K562 (cell line): Measurements from ENCODE around the gene PRRC2A. TPM values are rescaled to one million over a fixed set of nuclear protein-coding genes. Genes with fewer than 3 reads are reported as not detected.

Experiments used
- ATAC-seq: fragments of 200-7000 bp; cut with Tn5 transposase; 3 replicates; pipeline ENCODE4 v1.9.1; 2020; ENCODE audit warnings: moderate library complexity
- BruUV-seq: library from RNA; stranded (reverse); fragments of 400-500 nt; replicated peaks from 2 replicates; lab custom pipeline; 2021; lab: Mats Ljungman, UMichigan
- CTCF ChIA-PET: fragments of 300-600 bp; formaldehyde crosslinking; extraction: SDS; loops from one replicate; lab custom pipeline; 2021; ENCODE audit warnings: low intra/inter-chr PET ratio; lab: Yijun Ruan, JAX
- POLR2A ChIA-PET: fragments of 300-600, 350-650 bp; sonication (Branson Sonifier 250); formaldehyde crosslinking; extraction: SDS; loops from one replicate; lab custom pipeline; 2021; ENCODE audit warnings: antibody characterized with exemption, inconsistent platforms; lab: Yijun Ruan, JAX
- DNase-seq, 4 experiments: peaks; one replicate each; pipeline versions ENCODE4 v3.0.0 to v3.0.0-alpha.2; 2011 to 2018; ENCODE audit warnings: low spot score in 3 of 4, mixed read lengths in 3 of 4; ENCODE audit errors: extremely low read depth in 1 of 4
- FAIRE-seq: peaks from 2 replicates; lab custom pipeline; 2011; peaks lifted over from hg19 to GRCh38; lab: Jason Lieb, UNC
- H2AFZ ChIP-seq: 2 replicates; pipeline ENCODE4 v1.6.0; 2011; ENCODE audit warnings: low read depth, low read length, control low read depth, inconsistent platforms
- H3K27ac ChIP-seq: fragments of 200-600 bp; 3 replicates; pipeline ENCODE4 v1.8.0; 2011; ENCODE audit warnings: low read depth, mild to moderate bottlenecking, control low read depth, inconsistent platforms, low read length, moderate library complexity, mixed read lengths; ENCODE audit errors: extremely low read depth
- H3K27me3 ChIP-seq, 2 experiments: fragments of 300-600 bp in 1 of 2; 2 replicates in 1 of 2; 3 replicates in 1 of 2; pipeline versions ENCODE4 v1.6.0 to v1.8.0; 2011; ENCODE audit warnings: inconsistent platforms in 2 of 2, low read length in 2 of 2, mild to moderate bottlenecking in 1 of 2, mixed read lengths in 1 of 2, moderate library complexity in 1 of 2; ENCODE audit not compliant: control insufficient read depth in 2 of 2, insufficient read depth in 2 of 2
- H3K36me3 ChIP-seq: fragments of 300-600 bp; 3 replicates; pipeline ENCODE4 v1.8.0; 2011; ENCODE audit warnings: mild to moderate bottlenecking, low read length, inconsistent platforms; ENCODE audit not compliant: control insufficient read depth, insufficient read depth
- H3K4me1 ChIP-seq, 2 experiments: fragments of 200-600 bp in 1 of 2; replicated peaks in 1 of 2; 2 replicates in 1 of 2; 3 replicates in 1 of 2; pipeline versions ENCODE4 v1.5.1 to v1.8.0; 2011; ENCODE audit warnings: inconsistent platforms in 2 of 2, low read length in 2 of 2, mild to moderate bottlenecking in 1 of 2, mixed read lengths in 1 of 2, moderate library complexity in 1 of 2; ENCODE audit not compliant: control insufficient read depth in 2 of 2, insufficient read depth in 2 of 2
- H3K4me2 ChIP-seq: 2 replicates; pipeline ENCODE4 v1.6.1; 2011; ENCODE audit warnings: low read length, control low read depth, inconsistent platforms, mixed read lengths; ENCODE audit not compliant: insufficient read depth
- H3K4me3 ChIP-seq: fragments of 200-600 bp; sonication (generic), shearing (Covaris generic); 2 replicates; pipeline ENCODE4 v1.5.1; 2016; ENCODE audit warnings: control low read depth, inconsistent platforms
- H3K79me2 ChIP-seq: fragments of 200-600 bp; 3 replicates; pipeline ENCODE4 v1.8.0; 2011; ENCODE audit warnings: low read length, inconsistent platforms; ENCODE audit not compliant: control insufficient read depth, insufficient read depth
- H3K9ac ChIP-seq, 2 experiments: 2 replicates each; pipeline versions ENCODE4 v1.6.0 to v1.6.1; 2011; ENCODE audit warnings: low read depth in 2 of 2, low read length in 2 of 2, control low read depth in 1 of 2, inconsistent platforms in 1 of 2, mild to moderate bottlenecking in 1 of 2, mixed read lengths in 1 of 2; ENCODE audit not compliant: insufficient read depth in 1 of 2
- H3K9me1 ChIP-seq: one replicate; pipeline ENCODE4 v1.6.0; 2011; ENCODE audit warnings: inconsistent platforms, mild to moderate bottlenecking, low read length, moderate library complexity; ENCODE audit not compliant: control insufficient read depth, insufficient read depth
- H3K9me3 ChIP-seq: replicated peaks from 2 replicates; pipeline ENCODE4 v1.5.1; 2011; ENCODE audit warnings: low read depth, low read length, inconsistent platforms; ENCODE audit not compliant: control insufficient read depth, insufficient read depth
- H4K20me1 ChIP-seq: replicated peaks from 2 replicates; pipeline ENCODE4 v1.6.1; 2011; ENCODE audit warnings: low read length, inconsistent platforms, mixed read lengths; ENCODE audit not compliant: control insufficient read depth, insufficient read depth
- BRD9 ChIP-seq: fragments of 450-650 bp; IDR thresholded peaks from 2 replicates; pipeline ENCODE4 v1.6.1; 2018; ENCODE audit warnings: low read depth; ENCODE audit not compliant: partially characterized antibody
- DEAF1 ChIP-seq: fragments of 450-650 bp; formaldehyde crosslinking; IDR thresholded peaks from 2 replicates; pipeline ENCODE4 v1.4.0; 2020; ENCODE audit warnings: mild to moderate bottlenecking, moderate library complexity
- E2F6 ChIP-seq, 2 experiments: IDR thresholded peaks; 2 replicates each; pipeline ENCODE4 v1.6.1; 2011; ENCODE audit warnings: borderline replicate concordance in 1 of 2, control low read depth in 1 of 2, low read depth in 1 of 2, low read length in 1 of 2, mild to moderate bottlenecking in 1 of 2, mixed read lengths in 1 of 2, moderate library complexity in 1 of 2; ENCODE audit not compliant: insufficient read depth in 1 of 2, insufficient read length in 1 of 2, poor library complexity in 1 of 2, severe bottlenecking in 1 of 2; ENCODE audit errors: extremely low read depth in 1 of 2
- ESRRB ChIP-seq: fragments of 250-450 bp; sonication (Bioruptor Pico); IDR thresholded peaks from 2 replicates; pipeline ENCODE4 v1.5.0; 2020; ENCODE audit warnings: mild to moderate bottlenecking, moderate library complexity, borderline replicate concordance
- FOXJ3 ChIP-seq: sonication (generic); formaldehyde crosslinking; IDR thresholded peaks from 2 replicates; pipeline ENCODE4 v1.4.0; 2020; ENCODE audit warnings: mild to moderate bottlenecking, missing genetic modification reagents
- JUN ChIP-seq, 2 experiments: sonication (generic) in 1 of 2; formaldehyde crosslinking in 1 of 2; IDR thresholded peaks; 2 replicates each; pipeline versions ENCODE4 v1.6.1 to v1.8.0; 2012 to 2022; ENCODE audit warnings: borderline replicate concordance in 2 of 2, mild to moderate bottlenecking in 2 of 2, improper control_type of control experiment in 1 of 2, low read depth in 1 of 2, low read length in 1 of 2, missing genetic modification reagents in 1 of 2
- NCOA6 ChIP-seq: fragments of 450-650 bp; IDR thresholded peaks from 2 replicates; pipeline ENCODE4 v1.6.1; 2017; ENCODE audit warnings: mild to moderate bottlenecking
- NFATC3 ChIP-seq: fragments of 450-650 bp; IDR thresholded peaks from 2 replicates; pipeline ENCODE4 v1.6.1; 2017; ENCODE audit warnings: mild to moderate bottlenecking
- NFYB ChIP-seq: IDR thresholded peaks from 2 replicates; pipeline ENCODE4 v1.6.1; 2011; ENCODE audit warnings: mild to moderate bottlenecking, moderate library complexity; ENCODE audit not compliant: insufficient read length; ENCODE audit errors: extremely low read depth
- NR0B1 ChIP-seq: fragments of 450-650 bp; IDR thresholded peaks from one replicate; pipeline ENCODE4 v1.6.1; 2018; ENCODE audit warnings: mild to moderate bottlenecking, moderate library complexity; ENCODE audit not compliant: partially characterized antibody
- RFX7 ChIP-seq: fragments of 250-450 bp; sonication (Bioruptor Pico); IDR thresholded peaks from 2 replicates; pipeline ENCODE4 v1.5.1; 2021; ENCODE audit warnings: mild to moderate bottlenecking
- SMAD4 ChIP-seq: fragments of 250-450 bp; sonication (Bioruptor Pico); conservative IDR thresholded peaks from 2 replicates; pipeline ENCODE4 v1.8.0; 2021; ENCODE audit warnings: inconsistent platforms, mild to moderate bottlenecking, moderate library complexity
- TAF7 ChIP-seq: fragments of 450-650 bp; IDR thresholded peaks from 2 replicates; pipeline ENCODE4 v1.6.1; 2016; ENCODE audit warnings: missing genetic modification characterization, missing compliant biosample characterization
- WGBS: fragments of 100-300 bp; shearing (Covaris generic); methylation state at CpG from one replicate; pipeline ENCODE4 v1.1.6; 2016; ENCODE audit warnings: low coverage, mixed read lengths; ENCODE audit not compliant: insufficient coverage; ENCODE audit errors: missing lambda C conversion rate; 5-methylcytosine and 5-hydroxymethylcytosine counted together
- in situ Hi-C: fragments of 300-500 bp; cut with MboI; formaldehyde crosslinking; loops from 4 replicates; pipeline ENCODE4 v1.15.0; 2018; ENCODE audit warnings: inconsistent platforms, mixed read lengths
- intact Hi-C: fragments of 100-400 bp; cut with micrococcal nuclease; formaldehyde crosslinking; loops from 2 replicates; pipeline ENCODE4 v1.14.2; 2022
- polyA plus RNA-seq, 8 experiments: library from polyadenylated mRNA; depleted of rRNA in 4 of 8; stranded (reverse) in 5 of 8; unstranded in 3 of 8; fragments of >200 nt; fragmentation: Nextera tagmentation in 2 of 8; fragmentation: Illumina TruSeq in 1 of 8; extraction: Ambion mirVana in 2 of 8; extraction: Trizol in 1 of 8; gene quantifications; 2 replicates each; pipeline versions ENCODE4 v1.2.1 to v1.2.3, GENCODE V29; 2011 to 2014; ENCODE audit warnings: inconsistent platforms in 1 of 8, missing spikeins in 1 of 8
- total RNA-seq, 7 experiments: library from RNA; depleted of rRNA in 6 of 7; stranded (reverse); fragments of >200 nt in 6 of 7; fragmentation: Illumina TruSeq in 2 of 7; extraction: Trizol in 2 of 7; gene quantifications; 2 replicates each; pipeline versions ENCODE4 v1.2.1 to v1.2.3, GENCODE V29; 2011 to 2021; ENCODE audit warnings: low replicate concordance in 1 of 7

The PRRC2A gene
- total and polyA plus RNA-seq, 9 of the 15 experiments (the other 6 are each of a cell fraction or from before 2014, with no cell fraction given) = 1.0 to 332 (median 63.0) TPM

DNA sequence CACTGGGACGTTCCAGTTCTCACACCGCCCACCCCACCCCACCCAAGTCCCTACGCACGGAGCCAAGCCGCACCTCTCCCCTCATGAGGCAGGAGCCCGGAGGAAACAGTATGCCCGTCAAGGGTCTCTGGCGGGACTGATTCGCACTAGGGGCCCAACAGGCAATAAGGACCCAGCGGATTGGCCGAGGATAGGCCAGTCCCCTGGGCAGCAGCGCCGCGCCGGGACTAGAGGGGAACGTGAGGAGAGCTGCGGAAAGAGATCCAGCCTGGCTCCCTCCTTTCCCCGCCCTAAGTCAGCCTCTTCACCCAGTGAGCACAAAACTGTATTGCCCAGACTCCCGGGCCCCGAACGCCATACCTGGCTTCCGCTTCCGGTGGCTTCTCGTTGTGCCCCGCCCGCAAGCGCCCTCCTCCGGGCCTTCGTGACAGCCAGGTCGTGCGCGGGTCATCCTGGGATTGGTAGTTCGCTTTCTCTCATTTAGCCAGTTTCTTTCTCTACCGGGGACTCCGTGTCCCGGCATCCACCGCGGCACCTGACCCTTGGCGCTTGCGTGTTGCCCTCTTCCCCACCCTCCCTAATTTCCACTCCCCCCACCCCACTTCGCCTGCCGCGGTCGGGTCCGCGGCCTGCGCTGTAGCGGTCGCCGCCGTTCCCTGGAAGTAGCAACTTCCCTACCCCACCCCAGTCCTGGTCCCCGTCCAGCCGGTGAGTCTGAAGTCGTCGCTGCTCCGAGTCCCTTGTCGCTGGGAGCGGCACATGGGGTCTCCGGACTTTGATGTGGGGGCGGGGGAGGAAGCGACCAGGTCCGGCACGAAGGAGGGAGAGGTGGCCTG lies 45.2 kb downstream of the PRRC2A start, which contains the start of gene CSNK2B:
TSS of gene CSNK2B (plus strand) at position 580 of the 836 bp plus-strand sequence. CDS start 752 bp downstream, outside the sequence.
- Histone ChIP-seq H3K4me2 (peak within 1 kb of the TSS; percentile 93), H3K27ac (peak within 1 kb of the TSS; percentile 97), H2AFZ (peak within 1 kb of the TSS; percentile 79), H4K20me1 (0 out of 2 replicates have a peak, but pooled peaks cover 3% of the 10 kb centered on the region), H3K79me2 (peaks cover 77% of the 10 kb centered on the region), H3K9me3 (no peaks in the 10 kb centered on the region), H3K27me3 (no peaks in the 10 kb centered on the region), H3K36me3 (peaks cover 68% of the 10 kb centered on the region), H3K4me3 (peak within 1 kb of the TSS; percentile 66), H3K9me1 (no peaks in the 10 kb centered on the region), H3K4me1 (peaks cover 36 to 39% of the 10 kb centered on the region in 2 experiments; a peak in 4 of 5 replicates), H3K9ac (peak within 1 kb of the TSS; percentile 96 to 97)
- ChIA-PET POLR2A (interaction anchor here (0.6 to 9.8 kb wide), 36 partner anchors 10 to 308 kb away, joined by 3 to 267 read pairs (median 8); partner anchors contain the start of genes ABHD16A, APOM, BAG6 and CLIC1), CTCF (interaction anchor here (0.7 kb wide), 1 partner anchor 11 kb away, joined by 5 read pairs; no protein-coding TSS in a partner anchor)
- FAIRE-seq (no peak), ATAC-seq (peak; percentile 85), DNase-seq (peak; percentile 98 to 100 (median 99))
- in situ Hi-C loops (no loop called here), intact Hi-C loops (loop anchor here (1.0 to 10.0 kb wide), 7 partner anchors 13 to 509 kb away; partner anchors contain the start of genes ABHD16A, AGPAT1, ATP6V1G2 and BAG6)
- under 1% methylated on average over 63 of the region's 63 CpGs for WGBS
- BruUV-seq = no TSS peak
- TF ChIP-seq E2F6 (IDR thresholded peaks at IDR 0.05; ENCODE audit: borderline replicate concordance in 1 of 2, extremely low read depth in 1 of 2, insufficient read depth in 1 of 2, insufficient read length in 1 of 2, low read depth in 1 of 2, low read length in 1 of 2, poor library complexity in 1 of 2, severe bottlenecking in 1 of 2) = peak in 1 of 2 experiments; percentile 61
- peak; percentile 89 for TF ChIP-seq BRD9
- 0 out of 2 replicates have a peak, but pooled peaks have one; percentile 40 for TF ChIP-seq DEAF1 (CRISPR knock-in tag)
- peak; percentile 51; the same call in 1 of the 2 replicates for TF ChIP-seq JUN (IDR thresholded peaks at IDR 0.05; ENCODE audit: borderline replicate concordance, low read depth, low read length)
- no peak for TF ChIP-seq JUN (CRISPR knock-in tag; IDR thresholded peaks at IDR 0.05; ENCODE audit: borderline replicate concordance)
- TF ChIP-seq RFX7 (CRISPR knock-in tag) = 0 out of 2 replicates have a peak, but pooled peaks have one; percentile 29
- 0 out of 2 replicates have a peak, but pooled peaks have one; percentile 43 for TF ChIP-seq ESRRB (CRISPR knock-in tag)
- TF ChIP-seq SMAD4 (CRISPR knock-in tag) = peak; percentile 57
- no peak for TF ChIP-seq NR0B1
- TF ChIP-seq FOXJ3 (CRISPR knock-in tag) = no peak
- peak; percentile 90 for TF ChIP-seq TAF7
- TF ChIP-seq NFYB = no peak
- TF ChIP-seq NCOA6 = no peak
- peak; percentile 96 for TF ChIP-seq NFATC3
